Gastrocnemius medialis (tissue), 4 donors: ENCODE data around the gene SDC1. TPM values are rescaled to one million over a fixed set of nuclear protein-coding genes. Genes with fewer than 3 reads are reported as not detected.

Experiments
- ATAC-seq, 2 donors: fragments of 150-250 bp; one replicate each; pipeline ENCODE4 v1.9.1; 2016
- DNase-seq, 2 donors: peaks; one replicate each; pipeline ENCODE4 v3.0.0-alpha.2; 2019
- H3K27ac ChIP-seq, 4 donors: fragments of 200-600 bp; sonication (generic); 1 replicate in 1 of 4; 2 replicates in 3 of 4; pipeline ENCODE4 v1.5.1; 2016 to 2018; ENCODE audit warnings: mild to moderate bottlenecking in 2 of 4, moderate library complexity in 1 of 4
- H3K27me3 ChIP-seq, 3 donors: fragments of 200-600 bp; sonication (generic) in 2 of 3; 1 replicate in 1 of 3; 2 replicates in 2 of 3; pipeline versions ENCODE4 v1.5.1 to v1.6.0; 2016 to 2019; ENCODE audit warnings: mild to moderate bottlenecking in 1 of 3, moderate library complexity in 1 of 3
- H3K36me3 ChIP-seq, 2 donors: fragments of 200-600 bp; sonication (generic) in 1 of 2; one replicate each; pipeline ENCODE4 v1.5.1; 2017 to 2018
- H3K4me1 ChIP-seq, 2 donors: fragments of 200-600 bp; sonication (generic) in 1 of 2; one replicate each; pipeline ENCODE4 v1.5.1; 2016 to 2017; ENCODE audit warnings: mild to moderate bottlenecking in 2 of 2
- H3K4me3 ChIP-seq, 4 donors: fragments of 200-600 bp; sonication (generic) in 3 of 4; 1 replicate in 1 of 4; 2 replicates in 3 of 4; pipeline ENCODE4 v1.5.1; 2016 to 2019; ENCODE audit warnings: mild to moderate bottlenecking in 2 of 4
- H3K9me3 ChIP-seq, 3 donors: fragments of 200-600 bp; sonication (generic) in 2 of 3; 1 replicate in 1 of 3; 2 replicates in 2 of 3; pipeline ENCODE4 v1.5.1; 2016 to 2019
- CTCF ChIP-seq, 5 experiments: fragments of 450-650 bp in 3 of 5; fragments of 200-600 bp in 2 of 5; sonication (generic) in 2 of 5; IDR thresholded peaks in 4 of 5; conservative IDR thresholded peaks in 1 of 5; 1 replicate in 4 of 5; 2 replicates in 1 of 5; pipeline ENCODE4 v1.5.1; 2016 to 2019; ENCODE audit warnings: antibody characterized with exemption in 5 of 5, mild to moderate bottlenecking in 3 of 5, moderate library complexity in 3 of 5
- POLR2A ChIP-seq, 2 donors: fragments of 450-650 bp; IDR thresholded peaks; one replicate each; pipeline ENCODE4 v1.6.1; 2017; ENCODE audit warnings: antibody characterized with exemption in 2 of 2, mild to moderate bottlenecking in 2 of 2, moderate library complexity in 2 of 2
- in situ Hi-C, 4 donors: fragments of 200-750 bp; cut with MboI; loops; one replicate each; pipeline versions ENCODE4 v1.15.0 to v1.8.0; 2017; ENCODE audit warnings: low sequenced_read_pairs in 4 of 4
- intact Hi-C: fragments of 100-400 bp; cut with DNase I; formaldehyde crosslinking; loops from one replicate; pipeline ENCODE4 v1.15.1; 2023; ENCODE audit warnings: low total_unique reads
- total RNA-seq, 4 donors: library from RNA; depleted of rRNA; stranded (reverse); fragments of >200 nt; gene quantifications; one replicate each; pipeline versions ENCODE4 v1.1.0 to v1.2.3, GENCODE V29; 2016

The SDC1 gene
- total RNA-seq, 4 donors from 2014 or later = 0.41 to 1.2 (median 1.2) TPM; not detected in 1

DNA sequence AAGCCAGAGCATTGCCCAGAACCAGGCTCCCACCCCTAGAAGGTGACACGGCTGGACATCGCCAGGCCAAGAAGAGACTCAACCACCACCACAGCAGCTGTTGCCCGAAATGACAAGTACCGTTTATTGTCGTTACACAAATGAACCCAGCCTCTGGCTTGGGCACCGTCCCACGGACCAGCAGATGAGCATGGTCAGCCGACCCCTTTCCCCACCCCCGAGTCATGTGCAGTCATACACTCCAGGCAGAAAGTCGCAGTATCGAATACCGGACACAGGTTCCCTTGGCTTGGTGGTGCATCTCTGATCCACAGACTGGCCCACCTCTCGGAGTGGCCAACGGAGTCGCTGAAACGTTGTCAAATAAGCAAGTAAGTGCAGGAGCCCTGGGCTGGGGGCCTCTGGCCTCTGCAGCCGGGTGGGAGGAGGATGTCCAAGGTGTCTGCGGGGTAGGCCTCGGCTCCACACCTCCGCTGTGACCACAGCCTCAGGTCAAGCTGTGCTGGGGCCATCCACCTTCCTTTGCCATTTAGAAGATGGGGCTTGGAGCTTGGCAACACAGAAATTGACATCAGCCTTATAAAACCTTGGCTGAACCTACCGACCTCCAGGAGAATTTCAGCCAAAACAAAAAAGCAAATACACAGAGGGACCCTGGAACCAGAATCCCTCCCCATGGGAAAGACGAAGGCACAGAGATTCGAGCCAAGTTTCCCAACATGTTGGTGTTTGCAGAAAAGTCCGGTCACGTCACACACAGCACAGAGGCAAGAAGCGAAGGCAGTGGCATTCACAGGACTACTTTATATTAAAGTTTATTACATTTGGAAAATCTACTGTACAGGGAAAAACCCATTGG, 24.0 kb downstream of the SDC1 start:
- H3K4me3 ChIP-seq = no peak overlapping the region
- H3K9me3 ChIP-seq = no peaks in the 10 kb centered on the region
- ATAC-seq (no peak), DNase-seq (no peak)
- intact Hi-C loops = no loop called here
- no peaks in the 10 kb centered on the region for H3K36me3 ChIP-seq
- TF ChIP-seq POLR2A (IDR thresholded peaks at IDR 0.05) (no peak), CTCF (IDR thresholded peaks at IDR 0.05 in 4 of 5, conservative IDR thresholded peaks at IDR 0.05 in 1 of 5) (no peak)
- no peaks in the 10 kb centered on the region for H3K4me1 ChIP-seq
- H3K27me3 ChIP-seq = no peaks in the 10 kb centered on the region
- in situ Hi-C loops = no loop called here
- no peak overlapping the region for H3K27ac ChIP-seq

- DNase-seq (no peak), ATAC-seq (no peak)
- Histone ChIP-seq H3K27me3 (no peaks in the 10 kb centered on the region), H3K27ac (no peak overlapping the region), H3K4me3 (no peak overlapping the region), H3K4me1 (no peaks in the 10 kb centered on the region), H3K9me3 (no peaks in the 10 kb centered on the region), H3K36me3 (no peaks in the 10 kb centered on the region)
- intact Hi-C loops = no loop called here
- TF ChIP-seq CTCF (IDR thresholded peaks at IDR 0.05 in 4 of 5, conservative IDR thresholded peaks at IDR 0.05 in 1 of 5) (no peak), POLR2A (IDR thresholded peaks at IDR 0.05) (no peak)
- in situ Hi-C loops = no loop called here
These were observed 25.2 kb downstream of the SDC1 start for GRCh38 chr2:20199633-20200270.

GRCh38 chr2:20198796-20199632, 25.9 kb downstream of the SDC1 start:
- in situ Hi-C loops = no loop called here

DNA sequence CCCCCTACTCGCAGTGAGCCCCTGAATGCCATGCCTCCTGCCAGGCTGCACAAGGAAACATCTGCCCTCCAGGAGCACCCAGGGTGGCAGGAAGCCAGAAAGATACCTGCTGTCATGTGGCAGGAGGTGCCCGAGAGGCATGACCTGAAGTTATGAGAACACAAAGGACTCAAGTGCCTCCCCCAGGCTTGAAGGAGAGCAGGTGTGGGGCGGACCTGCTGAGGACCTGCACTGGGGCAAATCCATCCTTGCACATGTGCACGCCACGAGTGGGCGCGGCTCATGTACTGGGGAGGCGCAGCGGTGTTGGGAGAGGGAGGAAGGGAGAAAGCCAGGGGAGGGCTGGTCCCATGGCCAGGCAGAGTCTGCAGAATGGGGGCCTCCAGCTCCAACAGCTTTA, 26.9 kb downstream of the SDC1 start:
- in situ Hi-C loops = no loop called here
- no peak for DNase-seq
- Histone ChIP-seq H3K4me1 (no peaks in the 10 kb centered on the region), H3K27ac (no peak overlapping the region), H3K36me3 (no peaks in the 10 kb centered on the region), H3K4me3 (no peak overlapping the region), H3K27me3 (no peaks in the 10 kb centered on the region), H3K9me3 (no peaks in the 10 kb centered on the region)
- ATAC-seq = no peak
- TF ChIP-seq CTCF (IDR thresholded peaks at IDR 0.05 in 4 of 5, conservative IDR thresholded peaks at IDR 0.05 in 1 of 5) = no peak
- TF ChIP-seq POLR2A (IDR thresholded peaks at IDR 0.05) = no peak
- intact Hi-C loops = no loop called here

More at GRCh38 chr2:20198796-20199632, 25.9 kb downstream of the SDC1 start:
- Histone ChIP-seq H3K4me3 (no peak overlapping the region), H3K27ac (no peak overlapping the region), H3K27me3 (no peaks in the 10 kb centered on the region), H3K9me3 (no peaks in the 10 kb centered on the region), H3K36me3 (no peaks in the 10 kb centered on the region), H3K4me1 (no peaks in the 10 kb centered on the region)
- intact Hi-C loops = no loop called here
- DNase-seq (no peak), ATAC-seq (no peak)
- TF ChIP-seq CTCF (IDR thresholded peaks at IDR 0.05 in 4 of 5, conservative IDR thresholded peaks at IDR 0.05 in 1 of 5) = no peak
- no peak for TF ChIP-seq POLR2A (IDR thresholded peaks at IDR 0.05)
